Keratinocyte (primary cell): ENCODE measurements around the gene ELOF1. TPM values are rescaled to one million over a fixed set of nuclear protein-coding genes. Genes with fewer than 3 reads are reported as not detected.

Experiments
- DNase-seq: peaks from one replicate; pipeline ENCODE4 v3.0.0-alpha.2; 2011; ENCODE audit warnings: low read depth, missing footprints, low spot score
- FAIRE-seq: peaks from 2 replicates; lab custom pipeline; 2011; peaks lifted over from hg19 to GRCh38; lab: Jason Lieb, UNC
- H2AFZ ChIP-seq: 2 replicates; pipeline ENCODE4 v1.6.0; 2012; ENCODE audit warnings: low read length, control low read depth, inconsistent platforms; ENCODE audit not compliant: control insufficient read depth
- H3K27ac ChIP-seq: 2 replicates; pipeline ENCODE4 v1.5.1; 2011; ENCODE audit warnings: low read length; ENCODE audit not compliant: control insufficient read depth, insufficient read depth
- H3K27me3 ChIP-seq: 3 replicates; pipeline ENCODE4 v1.6.0; 2011; ENCODE audit warnings: low read length; ENCODE audit not compliant: control insufficient read depth, insufficient read depth; ENCODE audit errors: extremely low read depth
- H3K36me3 ChIP-seq, 2 experiments: 2 replicates in 1 of 2; 3 replicates in 1 of 2; pipeline ENCODE4 v1.5.1; 2011; ENCODE audit warnings: low read length in 2 of 2, mild to moderate bottlenecking in 1 of 2; ENCODE audit not compliant: control insufficient read depth in 2 of 2, insufficient read depth in 2 of 2; ENCODE audit errors: extremely low read depth in 1 of 2
- H3K4me1 ChIP-seq: 3 replicates; pipeline ENCODE4 v1.5.1; 2011; ENCODE audit warnings: low read length; ENCODE audit not compliant: control insufficient read depth, insufficient read depth; ENCODE audit errors: extremely low read depth
- H3K4me2 ChIP-seq: 3 replicates; pipeline ENCODE4 v1.6.0; 2011; ENCODE audit warnings: low read depth, low read length; ENCODE audit not compliant: control insufficient read depth, insufficient read depth; ENCODE audit errors: extremely low read depth
- H3K4me3 ChIP-seq, 3 experiments: fragments of 200-600 bp in 1 of 3; sonication (generic) in 1 of 3; 2 replicates in 2 of 3; 3 replicates in 1 of 3; pipeline ENCODE4 v1.5.1; 2011 to 2016; ENCODE audit warnings: low read length in 3 of 3, mild to moderate bottlenecking in 3 of 3, control low read depth in 2 of 3, inconsistent platforms in 1 of 3, low read depth in 1 of 3, mixed read lengths in 1 of 3, mixed run types in 1 of 3, moderate library complexity in 1 of 3; ENCODE audit not compliant: control insufficient read depth in 2 of 3, insufficient read depth in 2 of 3; ENCODE audit errors: extremely low read depth in 1 of 3
- H3K79me2 ChIP-seq: 2 replicates; pipeline ENCODE4 v1.6.0; 2012; ENCODE audit warnings: low read length; ENCODE audit not compliant: control insufficient read depth, insufficient read depth
- H3K9ac ChIP-seq: 3 replicates; pipeline ENCODE4 v1.6.0; 2011; ENCODE audit warnings: low read length; ENCODE audit not compliant: control insufficient read depth, insufficient read depth; ENCODE audit errors: extremely low read depth
- H3K9me1 ChIP-seq: 3 replicates; pipeline ENCODE4 v1.6.0; 2011; ENCODE audit warnings: low read length; ENCODE audit not compliant: control insufficient read depth, insufficient read depth; ENCODE audit errors: extremely low read depth
- H3K9me3 ChIP-seq: 2 replicates; pipeline ENCODE4 v1.5.1; 2012; ENCODE audit warnings: low read depth, low read length; ENCODE audit not compliant: control insufficient read depth
- H4K20me1 ChIP-seq: 3 replicates; pipeline ENCODE4 v1.6.0; 2011; ENCODE audit warnings: low read length; ENCODE audit not compliant: control insufficient read depth, insufficient read depth; ENCODE audit errors: extremely low read depth
- CTCF ChIP-seq, 3 experiments: IDR thresholded peaks in 1 of 3; conservative IDR thresholded peaks in 1 of 3; optimal IDR thresholded peaks in 1 of 3; 2 replicates in 2 of 3; 3 replicates in 1 of 3; pipeline versions ENCODE3 to v1.5.1; 2011; ENCODE audit warnings: low read length in 3 of 3, mild to moderate bottlenecking in 3 of 3, moderate library complexity in 2 of 3, control low read depth in 1 of 3, inconsistent platforms in 1 of 3; ENCODE audit not compliant: insufficient read depth in 2 of 3; ENCODE audit errors: extremely low read depth in 1 of 3
- EZH2 ChIP-seq: IDR thresholded peaks from one replicate; pipeline ENCODE4 v1.6.1; 2012; ENCODE audit warnings: inconsistent platforms, mild to moderate bottlenecking, low read length, moderate library complexity
- dilution Hi-C: fragments of 300-500 bp; cut with MboI; formaldehyde crosslinking; loops from one replicate; pipeline ENCODE4 v1.7.0; 2020; ENCODE audit warnings: low sequenced_read_pairs; ENCODE audit not compliant: extremely low pct_ligation_motif_present
- polyA plus RNA-seq, 5 experiments: library from polyadenylated mRNA; depleted of rRNA in 3 of 5; stranded (reverse) in 3 of 5; stranded (forward) in 1 of 5; unstranded in 1 of 5; fragments of >200 nt; gene quantifications; 1 replicate in 1 of 5; 2 replicates in 3 of 5; 3 replicates in 1 of 5; pipeline versions ENCODE4 v1.2.1 to v1.2.3, GENCODE V29; 2011 to 2012; ENCODE audit warnings: missing spikeins in 2 of 5, low read depth in 1 of 5, low replicate concordance in 1 of 5
- small RNA-seq, 3 experiments: library from RNA; depleted of rRNA; stranded (forward); fragments of <200 nt; gene quantifications; one replicate each; pipeline ENCODE3, GENCODE V24; 2012; ENCODE audit warnings: low read depth in 3 of 3, low replicate concordance in 1 of 3; ENCODE audit not compliant: insufficient read length in 3 of 3

The ELOF1 gene
- polyA plus RNA-seq, 1 donor (not counting 4 experiments of a cell fraction or from before 2014, with no cell fraction given), result 45.3 TPM

DNA sequence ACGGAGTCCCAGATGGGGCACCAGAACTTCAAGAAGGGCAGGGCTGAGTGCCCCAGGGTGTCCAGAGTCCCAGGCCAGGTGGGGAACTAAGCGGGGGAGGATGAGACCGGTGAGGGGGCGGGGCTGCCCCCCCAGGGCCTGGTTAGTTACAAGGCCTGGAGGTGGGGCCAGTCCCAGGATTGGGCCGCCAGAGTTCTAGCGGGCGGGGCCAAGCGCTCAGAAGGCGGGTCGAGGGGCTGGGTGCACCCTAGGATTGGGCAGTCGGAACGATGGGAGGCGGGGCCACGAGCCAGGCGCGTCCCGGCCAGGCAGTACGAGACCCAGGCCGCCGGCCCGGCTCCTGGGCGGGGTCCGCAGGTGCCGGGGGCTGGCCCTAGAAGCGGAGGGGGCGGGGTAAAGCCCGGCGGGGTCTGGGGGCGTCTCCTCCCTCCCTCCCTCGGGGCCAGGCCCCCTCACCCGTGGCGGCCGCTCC, 54.0 kb downstream of the ELOF1 start:
- DNase-seq, result peak; percentile 66
- H3K27me3 ChIP-seq, result no peaks in the 10 kb centered on the region
- H3K9me1 ChIP-seq, result no peaks in the 10 kb centered on the region
- H3K4me2 ChIP-seq, result peak overlapping the region; percentile 73
- peak overlapping the region; percentile 86 for H3K9ac ChIP-seq
- peaks cover 0 to 1% of the 10 kb centered on the region in 2 experiments for H3K36me3 ChIP-seq
- H4K20me1 ChIP-seq, result no peaks in the 10 kb centered on the region
- peak overlapping the region; percentile 78 for H3K27ac ChIP-seq
- dilution Hi-C loops, result no loop called here
- peaks cover 9% of the 10 kb centered on the region for H3K4me1 ChIP-seq
- peak overlapping the region; percentile 69 to 81 (median 73) for H3K4me3 ChIP-seq
- no peak for TF ChIP-seq CTCF (optimal IDR thresholded peaks at IDR 0.05 in 1 of 3, IDR thresholded peaks at IDR 0.05 in 1 of 3, conservative IDR thresholded peaks at IDR 0.05 in 1 of 3; ENCODE audit: extremely low read depth in 1 of 3, insufficient read depth in 2 of 3, low read length in 3 of 3)
- no peak for TF ChIP-seq EZH2
- no peaks in the 10 kb centered on the region for H3K9me3 ChIP-seq
- H3K79me2 ChIP-seq, result no peaks in the 10 kb centered on the region
- FAIRE-seq, result no peak
- peak overlapping the region; percentile 73 for H2AFZ ChIP-seq

DNA sequence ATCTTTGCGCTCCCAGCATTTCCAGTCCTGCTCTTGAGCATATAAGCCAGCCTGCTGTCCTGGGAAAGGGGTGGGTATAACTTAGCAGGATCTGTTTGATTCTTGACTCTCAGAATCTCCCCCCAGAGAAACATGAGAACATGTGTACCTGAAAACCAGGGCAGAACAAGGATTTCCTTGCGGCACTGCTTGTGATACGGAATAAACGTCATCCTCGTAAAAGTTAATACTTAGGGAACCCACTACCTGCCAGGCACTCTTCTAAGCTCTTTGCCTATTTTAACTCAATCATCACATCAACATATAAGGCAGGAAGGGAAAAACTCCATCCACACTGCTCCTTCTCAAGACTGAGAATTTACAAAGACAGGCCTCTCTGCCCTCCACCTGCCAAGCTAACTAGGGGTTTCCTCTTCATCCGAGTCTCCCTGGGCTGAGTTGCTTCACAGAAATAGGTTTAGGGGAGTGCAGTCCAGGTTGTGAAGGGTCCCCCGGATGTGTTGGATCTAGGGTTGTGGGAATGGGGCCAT, 54.5 kb downstream of the ELOF1 start:
- H3K9ac ChIP-seq, result peak overlapping the region; percentile 86
- peak overlapping the region; percentile 73 for H3K4me2 ChIP-seq
- no peaks in the 10 kb centered on the region for H3K9me1 ChIP-seq
- peak overlapping the region; percentile 2 for H2AFZ ChIP-seq
- peak overlapping the region; percentile 69 to 81 (median 73) for H3K4me3 ChIP-seq
- no peak overlapping the region for H3K27ac ChIP-seq
- H4K20me1 ChIP-seq, result no peaks in the 10 kb centered on the region
- no peaks in the 10 kb centered on the region for H3K79me2 ChIP-seq
- no peaks in the 10 kb centered on the region for H3K27me3 ChIP-seq
- peaks cover 9% of the 10 kb centered on the region for H3K4me1 ChIP-seq
- dilution Hi-C loops, result no loop called here
- TF ChIP-seq CTCF (optimal IDR thresholded peaks at IDR 0.05 in 1 of 3, IDR thresholded peaks at IDR 0.05 in 1 of 3, conservative IDR thresholded peaks at IDR 0.05 in 1 of 3; ENCODE audit: extremely low read depth in 1 of 3, insufficient read depth in 2 of 3, low read length in 3 of 3) (no peak), EZH2 (no peak)
- DNase-seq (no peak), FAIRE-seq (no peak)
- H3K36me3 ChIP-seq, result peaks cover 0 to 1% of the 10 kb centered on the region in 2 experiments
- no peaks in the 10 kb centered on the region for H3K9me3 ChIP-seq

Small RNA genes lying within 50 kb of the gene (small RNA-seq; reads per million reads assigned to genes)
- 0 reads per million in 3 experiments for gene RN7SL833P

Other genes starting within 250 kb of the ELOF1 start
- 63.1 to 99.0 TPM (median 66.0 TPM) in 3 replicates for gene RAB3D, start 219.6 kb downstream of the ELOF1 start, polyA plus RNA-seq
- 65.5 to 107 TPM (median 91.7 TPM) in 3 replicates for gene TMEM205, start 213.0 kb downstream of the ELOF1 start, polyA plus RNA-seq
- 6.4 to 9.1 TPM (median 7.5 TPM) in 3 replicates for gene CCDC159, start 212.7 kb downstream of the ELOF1 start, polyA plus RNA-seq
- 3.5 to 9.1 TPM (median 5.7 TPM) in 3 replicates for gene PLPPR2, start 203.8 kb downstream of the ELOF1 start, polyA plus RNA-seq
- 2.1 to 2.5 TPM (median 2.2 TPM) in 3 replicates for gene SWSAP1, start 184.6 kb downstream of the ELOF1 start, polyA plus RNA-seq
- gene EPOR, start 174.9 kb downstream of the ELOF1 start, polyA plus RNA-seq, result 0.68 to 0.94 TPM (median 0.85 TPM) in 3 replicates
- not detected in 3 replicates for gene RGL3, start 139.9 kb downstream of the ELOF1 start, polyA plus RNA-seq
- gene ODAD3, start 124.1 kb downstream of the ELOF1 start, polyA plus RNA-seq, result 0.05 to 0.52 TPM (median 0.09 TPM) in 3 replicates
- gene PRKCSH, start 123.6 kb downstream of the ELOF1 start, polyA plus RNA-seq, result 47.9 to 125 TPM (median 56.3 TPM) in 3 replicates
- gene ELAVL3, start 78.2 kb downstream of the ELOF1 start, polyA plus RNA-seq, result not detected in 3 replicates
- gene ZNF653, start 53.4 kb downstream of the ELOF1 start, polyA plus RNA-seq, result 3.7 to 5.8 TPM (median 3.8 TPM) in 3 replicates
- gene ECSIT, start 30.1 kb downstream of the ELOF1 start, polyA plus RNA-seq, result 16.0 to 18.8 TPM (median 18.3 TPM) in 3 replicates
- 0.16 TPM in 1 of 3 replicates, not detected in the others for gene CNN1, start 20.4 kb downstream of the ELOF1 start, polyA plus RNA-seq
- gene ACP5, start 18.4 kb upstream of the ELOF1 start, polyA plus RNA-seq, result 10.3 to 35.5 TPM (median 15.0 TPM) in 3 replicates
- 6.3 to 8.5 TPM (median 7.6 TPM) in 3 replicates for gene ZNF627, start 38.3 kb upstream of the ELOF1 start, polyA plus RNA-seq
- gene ZNF823, start 179.7 kb upstream of the ELOF1 start, polyA plus RNA-seq, result 3.7 to 6.3 TPM (median 5.6 TPM) in 3 replicates
- 1.8 to 3.1 TPM (median 3.1 TPM) in 3 replicates for gene ZNF441, start 207.8 kb upstream of the ELOF1 start, polyA plus RNA-seq
- 0.36 to 1.3 TPM (median 0.76 TPM) in 3 replicates for gene ZNF491, start 239.3 kb upstream of the ELOF1 start, polyA plus RNA-seq